H1 (cell line): Measurements from ENCODE around the gene GALNT9. TPM values are rescaled to one million over a fixed set of nuclear protein-coding genes. Genes with fewer than 3 reads are reported as not detected.

Experiments
- CTCF ChIA-PET: fragments of 300-600 bp; sonication (Branson Sonifier 250); formaldehyde crosslinking; loops from one replicate; lab custom pipeline; 2021; ENCODE audit not compliant: partially characterized antibody; lab: Charles Lee
- POLR2A ChIA-PET: fragments of 300-600 bp; sonication (Branson Sonifier 250); formaldehyde crosslinking; loops from one replicate; lab custom pipeline; 2021; ENCODE audit warnings: inconsistent platforms; ENCODE audit not compliant: partially characterized antibody; lab: Charles Lee
- DNase-seq, 2 experiments: peaks; one replicate each; pipeline versions ENCODE4 v3.0.0 to v3.0.0-alpha.2; 2010 to 2022; ENCODE audit warnings: low spot score in 2 of 2, low read depth in 1 of 2, mixed read lengths in 1 of 2
- FAIRE-seq: peaks from 2 replicates; lab custom pipeline; 2011; peaks lifted over from hg19 to GRCh38; lab: Jason Lieb, UNC
- H2AFZ ChIP-seq: 2 replicates; pipeline ENCODE4 v1.8.1; 2012; ENCODE audit warnings: low read length, inconsistent platforms
- H2AK5ac ChIP-seq: 2 replicates; pipeline ENCODE4 v1.6.1; 2013; ENCODE audit warnings: low read depth, low read length
- H2BK120ac ChIP-seq: replicated peaks from 2 replicates; pipeline ENCODE3; 2013; ENCODE audit warnings: low read depth, low read length, inconsistent platforms
- H2BK12ac ChIP-seq: 2 replicates; pipeline ENCODE4 v1.6.1; 2013; ENCODE audit warnings: low read depth, low read length
- H2BK15ac ChIP-seq: 2 replicates; pipeline ENCODE4 v1.6.1; 2013; ENCODE audit warnings: low read length
- H2BK20ac ChIP-seq: 2 replicates; pipeline ENCODE4 v1.6.1; 2013; ENCODE audit warnings: low read length
- H2BK5ac ChIP-seq: 2 replicates; pipeline ENCODE4 v1.6.1; 2013; ENCODE audit warnings: low read depth, low read length
- H3K14ac ChIP-seq: 2 replicates; pipeline ENCODE4 v1.6.1; 2013; ENCODE audit warnings: inconsistent platforms; ENCODE audit not compliant: insufficient read length
- H3K18ac ChIP-seq: 2 replicates; pipeline ENCODE4 v1.6.1; 2013; ENCODE audit warnings: low read length; ENCODE audit errors: extremely low read depth
- H3K23ac ChIP-seq: 2 replicates; pipeline ENCODE4 v1.6.1; 2013; ENCODE audit warnings: inconsistent platforms; ENCODE audit not compliant: insufficient read length
- H3K23me2 ChIP-seq: 2 replicates; pipeline ENCODE4 v1.6.1; 2013; ENCODE audit warnings: low read depth, low read length
- H3K27ac ChIP-seq: 2 replicates; pipeline ENCODE4 v1.6.1; 2011; ENCODE audit warnings: low read depth, low read length, inconsistent platforms
- H3K27me3 ChIP-seq, 4 experiments: replicated peaks in 1 of 4; 1 replicate in 1 of 4; 2 replicates in 3 of 4; pipeline versions ENCODE4 v1.6.1 to v1.8.1; 2011 to 2013; ENCODE audit warnings: low read length in 3 of 4, mild to moderate bottlenecking in 3 of 4, inconsistent platforms in 2 of 4, mixed read lengths in 2 of 4, moderate library complexity in 1 of 4; ENCODE audit not compliant: control insufficient read depth in 3 of 4, insufficient read depth in 3 of 4; ENCODE audit errors: extremely low read depth in 1 of 4
- H3K36me3 ChIP-seq, 4 experiments: 2 replicates each; pipeline versions ENCODE4 v1.6.1 to v1.8.1; 2011 to 2013; ENCODE audit warnings: mild to moderate bottlenecking in 4 of 4, low read length in 3 of 4, moderate library complexity in 2 of 4, control low read depth in 1 of 4, inconsistent platforms in 1 of 4; ENCODE audit not compliant: insufficient read depth in 4 of 4, control insufficient read depth in 2 of 4
- H3K4ac ChIP-seq: replicated peaks from 2 replicates; pipeline ENCODE3; 2013; ENCODE audit warnings: low read length, low read depth, mixed read lengths, inconsistent platforms; ENCODE audit not compliant: insufficient read length
- H3K4me1 ChIP-seq, 4 experiments: replicated peaks in 1 of 4; 1 replicate in 1 of 4; 2 replicates in 3 of 4; pipeline versions ENCODE4 v1.6.1 to v1.8.1; 2011 to 2013; ENCODE audit warnings: low read length in 3 of 4, inconsistent platforms in 2 of 4, mixed read lengths in 1 of 4; ENCODE audit not compliant: insufficient read depth in 4 of 4, control insufficient read depth in 3 of 4
- H3K4me2 ChIP-seq, 2 experiments: 2 replicates each; pipeline versions ENCODE4 v1.6.1 to v1.8.1; 2011 to 2013; ENCODE audit warnings: low read depth in 2 of 2, low read length in 2 of 2, control low read depth in 1 of 2, inconsistent platforms in 1 of 2, mild to moderate bottlenecking in 1 of 2; ENCODE audit not compliant: insufficient read depth in 1 of 2
- H3K4me3 ChIP-seq, 4 experiments: fragments of 200-600, 300-600 bp in 1 of 4; sonication (generic), shearing (Covaris generic), sonication (Bioruptor Twin) in 1 of 4; 2 replicates each; pipeline versions ENCODE4 v1.5.1 to v1.8.1; 2011 to 2016; ENCODE audit warnings: low read length in 4 of 4, low read depth in 3 of 4, control low read depth in 2 of 4, inconsistent platforms in 2 of 4, mild to moderate bottlenecking in 2 of 4, mixed read lengths in 1 of 4, moderate library complexity in 1 of 4; ENCODE audit not compliant: insufficient read depth in 2 of 4; ENCODE audit errors: extremely low read depth in 1 of 4
- H3K56ac ChIP-seq: replicated peaks from 2 replicates; pipeline ENCODE3; 2013; ENCODE audit warnings: low read depth, mild to moderate bottlenecking, mixed read lengths, low read length, inconsistent platforms; ENCODE audit not compliant: insufficient read length
- H3K79me1 ChIP-seq: 2 replicates; pipeline ENCODE4 v1.6.1; 2013; ENCODE audit warnings: low read depth, low read length, control low read depth
- H3K79me2 ChIP-seq, 2 experiments: 2 replicates each; pipeline versions ENCODE4 v1.6.1 to v1.8.1; 2012 to 2013; ENCODE audit warnings: low read length in 2 of 2, mild to moderate bottlenecking in 2 of 2, inconsistent platforms in 1 of 2; ENCODE audit not compliant: insufficient read depth in 2 of 2, control insufficient read depth in 1 of 2
- H3K9ac ChIP-seq, 4 experiments: replicated peaks in 1 of 4; 1 replicate in 1 of 4; 2 replicates in 3 of 4; pipeline versions ENCODE4 v1.6.1 to v1.8.1; 2011 to 2013; ENCODE audit warnings: low read depth in 3 of 4, low read length in 3 of 4, control low read depth in 2 of 4, mild to moderate bottlenecking in 2 of 4, moderate library complexity in 2 of 4, inconsistent platforms in 1 of 4; ENCODE audit errors: extremely low read depth in 1 of 4
- H3K9me3 ChIP-seq, 2 experiments: 2 replicates each; pipeline versions ENCODE4 v1.6.1 to v1.8.1; 2012 to 2013; ENCODE audit warnings: mild to moderate bottlenecking in 2 of 2, moderate library complexity in 2 of 2, control low read depth in 1 of 2, inconsistent platforms in 1 of 2, low read depth in 1 of 2, low read length in 1 of 2, mixed read lengths in 1 of 2; ENCODE audit not compliant: insufficient read depth in 2 of 2
- H4K20me1 ChIP-seq, 2 experiments: replicated peaks in 1 of 2; 2 replicates each; pipeline versions ENCODE3 to v1.8.1; 2011 to 2013; ENCODE audit warnings: inconsistent platforms in 2 of 2, low read length in 2 of 2, mild to moderate bottlenecking in 1 of 2; ENCODE audit not compliant: insufficient read depth in 2 of 2, control insufficient read depth in 1 of 2
- H4K5ac ChIP-seq: 2 replicates; pipeline ENCODE4 v1.6.1; 2013; ENCODE audit warnings: low read length, low read depth, mixed read lengths, inconsistent platforms; ENCODE audit not compliant: insufficient read length
- H4K8ac ChIP-seq: 2 replicates; pipeline ENCODE4 v1.8.0; 2013; ENCODE audit warnings: mild to moderate bottlenecking, moderate library complexity, low read length, inconsistent platforms; ENCODE audit not compliant: insufficient read depth; ENCODE audit errors: extremely low read depth
- H4K91ac ChIP-seq: replicated peaks from 2 replicates; pipeline ENCODE3; 2013; ENCODE audit warnings: low read length, mixed read lengths, inconsistent platforms; ENCODE audit not compliant: insufficient read length
- ASH2L ChIP-seq: fragments of 200-600, 300-600 bp; sonication (generic); IDR thresholded peaks from one replicate; pipeline ENCODE4 v1.7.1; 2017; ENCODE audit warnings: low read length
- ATF3 ChIP-seq: IDR thresholded peaks from 2 replicates; pipeline ENCODE4 v1.6.1; 2011; ENCODE audit warnings: low read depth, mild to moderate bottlenecking, low read length; ENCODE audit not compliant: insufficient read depth
- CTBP2 ChIP-seq: IDR thresholded peaks from 2 replicates; pipeline ENCODE4 v1.7.0; 2011; ENCODE audit warnings: borderline replicate concordance, mild to moderate bottlenecking, moderate library complexity, mixed read lengths, low read length; ENCODE audit not compliant: insufficient read depth, insufficient read length
- HDAC2 ChIP-seq, 2 experiments: fragments of 300-600 bp in 1 of 2; sonication (generic) in 1 of 2; IDR thresholded peaks; 2 replicates each; pipeline ENCODE4 v1.6.1; 2011 to 2012; ENCODE audit warnings: low read depth in 2 of 2, low read length in 2 of 2, mild to moderate bottlenecking in 2 of 2, moderate library complexity in 2 of 2, borderline replicate concordance in 1 of 2, inconsistent platforms in 1 of 2
- SAP30 ChIP-seq: fragments of 300-600 bp; sonication (generic); IDR thresholded peaks from 2 replicates; pipeline ENCODE4 v1.7.1; 2012; ENCODE audit warnings: low read length, moderate library complexity, mild to moderate bottlenecking, inconsistent platforms; ENCODE audit not compliant: insufficient read depth, insufficient replicate concordance
- TAF1 ChIP-seq: IDR thresholded peaks from 2 replicates; pipeline ENCODE4 v1.6.1; 2011; ENCODE audit warnings: mild to moderate bottlenecking, low read depth, low read length
- TEAD4 ChIP-seq: IDR thresholded peaks from 2 replicates; pipeline ENCODE4 v1.6.1; 2012; ENCODE audit warnings: low read depth, low read length, inconsistent platforms, mixed read lengths
- USF2 ChIP-seq: IDR thresholded peaks from 2 replicates; pipeline ENCODE4 v1.6.1; 2011; ENCODE audit warnings: low read length, improper control_type of control experiment
- WGBS, 2 experiments: shearing (Covaris generic) in 1 of 2; methylation state at CpG; one replicate each; pipeline versions ENCODE4 v1.1.6 to v1.1.7; 2013 to 2015; ENCODE audit warnings: low lambda C conversion rate in 2 of 2, mixed read lengths in 2 of 2, inconsistent platforms in 1 of 2, low coverage in 1 of 2, missing lambda C conversion rate in 1 of 2; ENCODE audit not compliant: insufficient replicate concordance in 2 of 2, insufficient coverage in 1 of 2, insufficient read length in 1 of 2; ENCODE audit errors: extremely low coverage in 1 of 2, missing lambda C conversion rate in 1 of 2; 5-methylcytosine and 5-hydroxymethylcytosine counted together
- polyA plus RNA-seq, 7 experiments: library from polyadenylated mRNA; depleted of rRNA in 3 of 7; stranded (reverse) in 5 of 7; unstranded in 2 of 7; fragments of >200 nt in 5 of 7; fragments of 200-250 nt in 2 of 7; gene quantifications; 1 replicate in 5 of 7; 2 replicates in 1 of 7; 4 replicates in 1 of 7; pipeline versions ENCODE4 v1.2.1 to v1.2.3, GENCODE V29; 2011 to 2013; ENCODE audit warnings: missing spikeins in 2 of 7, mixed read lengths in 2 of 7
- total RNA-seq: library from RNA; stranded (reverse); fragmentation: NEBNext Ultra II Directional; extraction: Animal tissue kit (Norgen Biotek cat#: 25700); gene quantifications from 2 replicates; pipeline ENCODE4 v1.2.1, GENCODE V29; 2021

Gene GALNT9
- total and polyA plus RNA-seq, 2 of the 8 experiments (the other 6 are each of a cell fraction or from before 2014, with no cell fraction given) = 2.0 to 3.6 TPM

- no peak overlapping the region for H4K91ac ChIP-seq
- H3K56ac ChIP-seq = no peak overlapping the region
- H3K27ac ChIP-seq = no peak overlapping the region
- H2AK5ac ChIP-seq = no peak overlapping the region
- H2AFZ ChIP-seq = no peak overlapping the region
- ChIA-PET POLR2A (interaction anchor here (0.6 kb wide), 1 partner anchor 462 kb away, joined by 3 read pairs; no protein-coding TSS in a partner anchor), CTCF (interaction anchor here (1.0 to 1.8 kb wide), 5 partner anchors 14 to 166 kb away, joined by 3 to 7 read pairs (median 3); no protein-coding TSS in a partner anchor)
- no peak overlapping the region for H3K4me2 ChIP-seq
- H3K4ac ChIP-seq = no peak overlapping the region
- H3K9ac ChIP-seq = no peak overlapping the region
- H3K23ac ChIP-seq = no peak overlapping the region
- H3K9me3 ChIP-seq = no peaks in the 10 kb centered on the region
- H3K79me2 ChIP-seq = no peaks in the 10 kb centered on the region
- no peak overlapping the region for H2BK20ac ChIP-seq
- no peak overlapping the region for H2BK5ac ChIP-seq
- no peak overlapping the region for H4K5ac ChIP-seq
- no peaks in the 10 kb centered on the region for H4K20me1 ChIP-seq
- H3K4me1 ChIP-seq = no peaks in the 10 kb centered on the region; a peak in 1 of 7 replicates
- DNase-seq (no peak), FAIRE-seq (no peak)
- H2BK120ac ChIP-seq = no peak overlapping the region
- no peak overlapping the region for H2BK15ac ChIP-seq
- H3K14ac ChIP-seq = no peak overlapping the region
- H2BK12ac ChIP-seq = no peak overlapping the region
- H3K4me3 ChIP-seq = no peak overlapping the region
- WGBS, 2 experiments = 91% methylated on average over 31 of the region's 35 CpGs; no CpG with 5 or more reads in 1 of the 2 experiments
- TF ChIP-seq HDAC2 (IDR thresholded peaks at IDR 0.05; ENCODE audit: borderline replicate concordance in 1 of 2, low read depth in 2 of 2, low read length in 2 of 2) (no peak), USF2 (no peak), ATF3 (no peak), ASH2L (no peak), TAF1 (no peak), TEAD4 (no peak), CTBP2 (no peak), SAP30 (no peak)
- H3K23me2 ChIP-seq = no peaks in the 10 kb centered on the region
- no peak overlapping the region for H4K8ac ChIP-seq
- H3K18ac ChIP-seq = no peak overlapping the region
- H3K27me3 ChIP-seq = peaks cover 0 to 5% (median 0%) of the 10 kb centered on the region in 4 experiments; a peak in 3 of 7 replicates
- no peaks in the 10 kb centered on the region for H3K36me3 ChIP-seq
- no peaks in the 10 kb centered on the region for H3K79me1 ChIP-seq
Measured at GRCh38 chr12:132247718-132248452, 81.5 kb downstream of the GALNT9 start.
